NCI-H1092 treated with DMSO at 0.1 percent for 48 hours (cell line): ENCODE results near the gene GREM2.

Experiments used
- DNase-seq: peaks from one replicate; lab custom pipeline; 2025; lab: John Stamatoyannopoulos, UW

The GREM2 gene

GRCh38 chr1:240455228-240455821 lies 156.6 kb downstream of the GREM2 start:
- no peak for DNase-seq

DNA sequence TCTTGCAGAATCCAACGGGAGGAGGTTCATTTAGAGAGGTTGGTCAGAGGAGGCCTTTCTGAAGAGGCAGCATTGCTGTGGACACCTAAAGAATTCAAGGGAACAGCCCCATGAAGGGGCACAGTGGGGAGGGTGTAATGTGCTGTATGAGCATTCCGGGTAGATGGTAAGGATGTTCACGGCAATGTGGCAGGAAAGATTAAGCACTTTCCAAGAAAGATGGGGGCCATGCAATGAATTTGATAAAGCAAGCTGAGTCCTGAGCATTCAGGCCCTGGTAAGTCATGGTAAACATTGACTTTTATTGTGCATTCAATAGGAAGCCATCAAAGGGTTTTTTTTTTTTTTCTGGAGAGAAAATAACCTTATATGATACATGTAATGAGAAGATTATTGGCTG lies 166.6 kb downstream of the GREM2 start:
- DNase-seq, result no peak

- no peak for DNase-seq
Measured at GRCh38 chr1:240441669-240442068, 170.3 kb downstream of the GREM2 start.
